CD4-positive, alpha-beta T cell (primary cell): ENCODE measurements around the gene WWC2. TPM values are rescaled to one million over a fixed set of nuclear protein-coding genes. Genes with fewer than 3 reads are reported as not detected.

Experiments used
- ATAC-seq: fragments of 200-7000 bp; cut with Tn5 transposase; one replicate; pipeline ENCODE4 v1.10.0; 2022; ENCODE audit warnings: mild to moderate bottlenecking; ENCODE audit not compliant: poor library complexity
- CTCF ChIA-PET: fragments of 350-600 bp; sonication (Branson Sonifier 250); formaldehyde crosslinking; loops from one replicate; lab custom pipeline; 2021; ENCODE audit warnings: antibody characterized with exemption, inconsistent platforms; lab: Charles Lee
- POLR2A ChIA-PET: fragments of 350-600 bp; sonication (Branson Sonifier 250); formaldehyde crosslinking; loops from one replicate; lab custom pipeline; 2021; ENCODE audit warnings: antibody characterized with exemption, inconsistent platforms; lab: Charles Lee
- DNase-seq, 14 experiments: peaks; one replicate each; pipeline ENCODE4 v3.0.0-alpha.2; 2013 to 2020; ENCODE audit warnings: mixed read lengths in 2 of 14
- H3K27ac ChIP-seq, 2 donors: one replicate each; pipeline versions ENCODE4 v1.5.1 to v1.7.0; 2013; ENCODE audit warnings: low read length in 2 of 2, low read depth in 1 of 2, mild to moderate bottlenecking in 1 of 2
- H3K27me3 ChIP-seq, 2 experiments: 1 replicate in 1 of 2; 2 replicates in 1 of 2; pipeline versions ENCODE4 v1.6.1 to v1.7.0; 2013; ENCODE audit warnings: low read length in 2 of 2, control low read depth in 1 of 2, mild to moderate bottlenecking in 1 of 2, moderate library complexity in 1 of 2; ENCODE audit not compliant: insufficient read depth in 2 of 2, control insufficient read depth in 1 of 2
- H3K36me3 ChIP-seq: one replicate; pipeline ENCODE4 v1.6.1; 2013; ENCODE audit warnings: low read length, control low read depth; ENCODE audit not compliant: insufficient read depth
- H3K4me1 ChIP-seq: one replicate; pipeline ENCODE4 v1.6.1; 2013; ENCODE audit warnings: low read length, control low read depth; ENCODE audit not compliant: insufficient read depth
- H3K4me3 ChIP-seq: one replicate; pipeline ENCODE4 v1.5.1; 2013; ENCODE audit warnings: mild to moderate bottlenecking, low read length, moderate library complexity
- H3K9me3 ChIP-seq, 2 experiments: 1 replicate in 1 of 2; 2 replicates in 1 of 2; pipeline versions ENCODE4 v1.6.1 to v1.7.0; 2013; ENCODE audit warnings: low read length in 2 of 2, mild to moderate bottlenecking in 2 of 2, control low read depth in 1 of 2, moderate library complexity in 1 of 2; ENCODE audit not compliant: control insufficient read depth in 1 of 2, insufficient read depth in 1 of 2
- H3K27ac Mint-ChIP-seq: one replicate; pipeline ENCODE4 v1.8.0; 2020; ENCODE audit warnings: mixed read lengths
- H3K27me3 Mint-ChIP-seq: one replicate; pipeline ENCODE4 v1.8.0; 2021; ENCODE audit warnings: mixed read lengths
- H3K36me3 Mint-ChIP-seq: one replicate; pipeline ENCODE4 v1.8.0; 2021; ENCODE audit warnings: low read depth, mixed read lengths
- H3K4me1 Mint-ChIP-seq: one replicate; pipeline ENCODE4 v1.8.0; 2021; ENCODE audit warnings: low read depth, mixed read lengths
- H3K4me3 Mint-ChIP-seq: one replicate; pipeline ENCODE4 v1.8.0; 2020; ENCODE audit warnings: mild to moderate bottlenecking, mixed read lengths
- H3K9me3 Mint-ChIP-seq: one replicate; pipeline ENCODE4 v1.8.0; 2020; ENCODE audit warnings: mixed read lengths
- intact Hi-C, 2 experiments: fragments of 100-400 bp; cut with DNase I in 1 of 2; cut with micrococcal nuclease in 1 of 2; formaldehyde crosslinking; loops; one replicate each; pipeline versions ENCODE4 v1.15.1 to v1.9.0; 2023 to 2025; cut with DNase I, micrococcal nuclease
- total RNA-seq, 174 experiments: library from RNA in 2 of 174; stranded (reverse) in 2 of 174; gene quantifications; one replicate each; pipeline ENCODE4 v1.2.3 and lab custom pipeline; 2021 to 2026
- TF ChIP-seq, protein P1 (sequence below): fragments of 200-600 bp; IDR thresholded peaks from one replicate; pipeline ENCODE4 v1.8.0; 2022; ENCODE audit warnings: antibody characterized with exemption, mild to moderate bottlenecking

WWC2 gene
- total RNA-seq, 2 experiments from 2014 or later, result 4.1 to 4.9 TPM

DNA sequence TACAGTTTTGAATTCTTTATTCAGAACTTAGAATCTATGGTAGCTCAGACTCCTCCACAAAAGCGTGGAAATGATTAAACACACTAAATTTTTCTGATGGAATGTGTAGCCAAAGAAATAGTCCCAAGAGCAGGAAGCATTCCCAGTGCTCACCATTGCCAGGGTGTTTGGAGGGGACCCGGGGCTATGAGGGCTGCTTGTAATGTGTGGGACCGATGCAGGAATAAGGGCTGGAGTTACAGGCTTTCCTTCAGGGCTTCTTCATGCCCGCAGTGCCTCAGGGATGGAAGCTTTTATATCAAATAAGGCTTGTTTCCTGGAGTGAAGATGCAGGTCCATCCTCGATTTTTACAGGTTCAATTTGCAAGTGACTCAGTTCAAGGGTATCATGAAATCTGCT, 25.8 kb downstream of the WWC2 start:
- H3K27me3 ChIP-seq, result no peaks in the 10 kb centered on the region
- no peak for DNase-seq
- H3K27ac Mint-ChIP-seq, result no peak overlapping the region
- no peaks in the 10 kb centered on the region for H3K27me3 Mint-ChIP-seq
- ChIA-PET POLR2A (no interaction called here), CTCF (no interaction called here)
- H3K9me3 ChIP-seq, result no peaks in the 10 kb centered on the region
- H3K9me3 Mint-ChIP-seq, result no peaks in the 10 kb centered on the region
- TF ChIP-seq, protein P1, sequence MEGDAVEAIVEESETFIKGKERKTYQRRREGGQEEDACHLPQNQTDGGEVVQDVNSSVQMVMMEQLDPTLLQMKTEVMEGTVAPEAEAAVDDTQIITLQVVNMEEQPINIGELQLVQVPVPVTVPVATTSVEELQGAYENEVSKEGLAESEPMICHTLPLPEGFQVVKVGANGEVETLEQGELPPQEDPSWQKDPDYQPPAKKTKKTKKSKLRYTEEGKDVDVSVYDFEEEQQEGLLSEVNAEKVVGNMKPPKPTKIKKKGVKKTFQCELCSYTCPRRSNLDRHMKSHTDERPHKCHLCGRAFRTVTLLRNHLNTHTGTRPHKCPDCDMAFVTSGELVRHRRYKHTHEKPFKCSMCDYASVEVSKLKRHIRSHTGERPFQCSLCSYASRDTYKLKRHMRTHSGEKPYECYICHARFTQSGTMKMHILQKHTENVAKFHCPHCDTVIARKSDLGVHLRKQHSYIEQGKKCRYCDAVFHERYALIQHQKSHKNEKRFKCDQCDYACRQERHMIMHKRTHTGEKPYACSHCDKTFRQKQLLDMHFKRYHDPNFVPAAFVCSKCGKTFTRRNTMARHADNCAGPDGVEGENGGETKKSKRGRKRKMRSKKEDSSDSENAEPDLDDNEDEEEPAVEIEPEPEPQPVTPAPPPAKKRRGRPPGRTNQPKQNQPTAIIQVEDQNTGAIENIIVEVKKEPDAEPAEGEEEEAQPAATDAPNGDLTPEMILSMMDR, result no peak
- H3K4me1 Mint-ChIP-seq, result no peaks in the 10 kb centered on the region
- no peak overlapping the region for H3K4me3 ChIP-seq
- intact Hi-C loops, result no loop called here
- no peak for ATAC-seq
- no peaks in the 10 kb centered on the region for H3K36me3 Mint-ChIP-seq
- H3K36me3 ChIP-seq, result no peaks in the 10 kb centered on the region
- H3K27ac ChIP-seq, result no peak overlapping the region
- H3K4me1 ChIP-seq, result no peaks in the 10 kb centered on the region
- H3K4me3 Mint-ChIP-seq, result no peak overlapping the region

DNA sequence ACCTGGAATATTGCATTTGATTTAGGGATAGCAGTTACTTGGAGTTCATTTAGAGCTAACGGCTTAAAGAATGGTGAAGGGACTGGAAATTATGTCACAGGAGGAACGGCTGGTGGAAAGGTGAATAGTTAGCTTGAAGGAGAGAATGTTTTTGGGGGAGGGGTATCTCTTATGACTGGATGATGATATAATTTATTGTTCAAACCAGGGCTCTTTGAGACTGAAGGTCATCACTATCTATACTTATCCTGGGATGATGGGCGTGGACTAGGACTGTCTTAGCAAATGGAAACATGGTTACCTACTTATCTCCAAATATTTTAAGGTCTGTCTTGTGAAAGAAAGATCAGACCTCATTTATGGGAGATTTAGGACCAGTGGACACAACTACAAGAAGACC, 30.1 kb downstream of the WWC2 start:
- Mint-ChIP-seq H3K4me1 (peaks cover 4% of the 10 kb centered on the region), H3K27ac (no peak overlapping the region), H3K9me3 (no peaks in the 10 kb centered on the region), H3K27me3 (no peaks in the 10 kb centered on the region), H3K4me3 (no peak overlapping the region), H3K36me3 (no peaks in the 10 kb centered on the region)
- intact Hi-C loops, result no loop called here
- Histone ChIP-seq H3K27ac (no peak overlapping the region), H3K27me3 (no peaks in the 10 kb centered on the region), H3K4me1 (no peaks in the 10 kb centered on the region), H3K9me3 (no peaks in the 10 kb centered on the region), H3K4me3 (no peak overlapping the region), H3K36me3 (no peaks in the 10 kb centered on the region)
- CTCF ChIA-PET, result interaction anchor here (0.9 kb wide), 1 partner anchor 15 kb away, joined by 3 read pairs; no protein-coding TSS in a partner anchor
- TF ChIP-seq, protein P1, result no peak
- ATAC-seq (no peak), DNase-seq (no peak)
- POLR2A ChIA-PET, result no interaction called here

DNA sequence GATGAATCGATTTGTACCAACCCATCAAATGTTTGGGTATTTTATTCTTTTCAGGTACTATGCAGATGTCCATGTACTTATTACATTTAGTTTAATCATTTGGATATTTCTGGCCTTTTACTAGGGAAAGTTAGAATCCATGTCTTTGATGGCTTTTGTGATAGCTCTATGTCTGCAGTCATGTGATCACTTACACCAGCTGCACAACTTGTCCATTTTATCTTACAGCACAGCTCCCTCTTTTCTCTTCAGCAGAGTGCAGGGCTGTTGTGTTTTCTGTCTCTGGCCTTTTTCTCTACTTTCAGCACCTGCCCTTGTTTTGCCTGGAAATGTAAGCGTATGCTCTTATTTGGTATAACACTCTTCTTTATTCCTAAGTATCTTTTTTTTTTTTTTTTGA, 30.6 kb downstream of the WWC2 start:
- no peaks in the 10 kb centered on the region for H3K27me3 ChIP-seq
- no peaks in the 10 kb centered on the region for H3K9me3 ChIP-seq
- Mint-ChIP-seq H3K9me3 (no peaks in the 10 kb centered on the region), H3K27me3 (no peaks in the 10 kb centered on the region), H3K36me3 (no peaks in the 10 kb centered on the region), H3K4me3 (no peak overlapping the region), H3K4me1 (peaks cover 4% of the 10 kb centered on the region), H3K27ac (no peak overlapping the region)
- ATAC-seq (no peak), DNase-seq (no peak)
- no peaks in the 10 kb centered on the region for H3K4me1 ChIP-seq
- H3K4me3 ChIP-seq, result no peak overlapping the region
- CTCF ChIA-PET, result interaction anchor here (0.9 kb wide), 1 partner anchor 14 kb away, joined by 3 read pairs; no protein-coding TSS in a partner anchor
- no peak overlapping the region for H3K27ac ChIP-seq
- TF ChIP-seq, protein P1, result no peak
- POLR2A ChIA-PET, result no interaction called here
- no peaks in the 10 kb centered on the region for H3K36me3 ChIP-seq
- intact Hi-C loops, result no loop called here
